NCI-H82 treated with DMSO at 0.1 percent for 48 hours (cell line): ENCODE measurements around the gene EZH1.
A peak's percentile ranks its signal among the peaks of the same experiment; 100 is the strongest.
"Not testable (repeated sequence)": the region's sequence is repeated elsewhere in the genome, so short reads cannot be mapped to it uniquely, and the experiment has no call there.

Experiments
- DNase-seq: peaks from one replicate; lab custom pipeline; 2025; ENCODE audit not compliant: unreplicated experiment; lab: John Stamatoyannopoulos, UW

Gene EZH1

GRCh38 chr17:42773290-42774035 lies 28.6 kb upstream of the EZH1 start, which contains the start of gene VPS25:
VPS25 (plus strand) TSS chr17:42773449; CDS start chr17:42773476, 27 bp downstream.
- DNase-seq: peak; percentile 29

- DNase-seq: no peak
Observed at GRCh38 chr17:42772945-42773289, 28.1 kb upstream of the EZH1 start.

GRCh38 chr17:42769964-42770363 lies 25.1 kb upstream of the EZH1 start:
- not testable (repeated sequence) for DNase-seq

- not testable (repeated sequence) for DNase-seq
Observed at GRCh38 chr17:42768006-42768405, 23.2 kb upstream of the EZH1 start.

- DNase-seq: no peak
Observed at GRCh38 chr17:42767512-42767911, 22.7 kb upstream of the EZH1 start.

- no peak for DNase-seq
Observed at GRCh38 chr17:42766124-42766523, 21.3 kb upstream of the EZH1 start.

GRCh38 chr17:42761638-42762037 lies 16.8 kb upstream of the EZH1 start:
- DNase-seq: no peak

- DNase-seq: no peak
Observed at GRCh38 chr17:42760652-42761581, 16.1 kb upstream of the EZH1 start, which contains the start of gene RAMP2. RAMP2 (plus strand) TSS chr17:42761227; CDS start chr17:42761262, 35 bp downstream.

GRCh38 chr17:42759982-42760651 lies 15.3 kb upstream of the EZH1 start:
- no peak for DNase-seq

GRCh38 chr17:42754782-42755181 lies 9.9 kb upstream of the EZH1 start:
- no peak for DNase-seq

- no peak for DNase-seq
Observed at GRCh38 chr17:42751628-42752027, 6.8 kb upstream of the EZH1 start.

GRCh38 chr17:42750739-42751344 lies 6.0 kb upstream of the EZH1 start:
- DNase-seq: no peak

GRCh38 chr17:42748908-42749798 lies 4.3 kb upstream of the EZH1 start:
- DNase-seq: no peak

- no peak for DNase-seq
Observed at GRCh38 chr17:42748202-42748907, 3.5 kb upstream of the EZH1 start.

GRCh38 chr17:42744283-42744805 lies 496 bp downstream of the EZH1 start:
- DNase-seq: peak; percentile 46

GRCh38 chr17:42743595-42744282 lies 1.1 kb downstream of the EZH1 start:
- peak; percentile 52 for DNase-seq

GRCh38 chr17:42742916-42743315 lies 1.9 kb downstream of the EZH1 start:
- DNase-seq: not testable (repeated sequence)

GRCh38 chr17:42740699-42741098 lies 4.1 kb downstream of the EZH1 start:
- no peak for DNase-seq
